B cell (primary cell): Measurements from ENCODE around the gene FMNL2. TPM values are rescaled to one million over a fixed set of nuclear protein-coding genes. Genes with fewer than 3 reads are reported as not detected.

ENCODE experiments used
- ATAC-seq: fragments of 200-7000 bp; cut with Tn5 transposase; one replicate; pipeline ENCODE4 v1.10.0; 2021; ENCODE audit warnings: low read depth, mild to moderate bottlenecking, moderate number of reproducible peaks, moderate library complexity
- CTCF ChIA-PET: fragments of 350-600 bp; sonication (Branson Sonifier 250); formaldehyde crosslinking; loops from one replicate; lab custom pipeline; 2021; ENCODE audit warnings: antibody characterized with exemption, inconsistent platforms; lab: Charles Lee
- POLR2A ChIA-PET: fragments of 350-600 bp; sonication (Branson Sonifier 250); formaldehyde crosslinking; loops from one replicate; lab custom pipeline; 2021; ENCODE audit warnings: antibody characterized with exemption; lab: Charles Lee
- DNase-seq: peaks from one replicate; pipeline ENCODE4 v3.0.0; 2013
- H2AFZ ChIP-seq: 2 replicates; pipeline ENCODE4 v1.6.1; 2012; ENCODE audit warnings: mild to moderate bottlenecking, low read depth, low read length; ENCODE audit not compliant: insufficient read depth, poor library complexity, severe bottlenecking
- H3K27ac ChIP-seq, 2 donors: 1 replicate in 1 of 2; 2 replicates in 1 of 2; pipeline ENCODE4 v1.5.1; 2012 to 2013; ENCODE audit warnings: low read length in 2 of 2, mild to moderate bottlenecking in 2 of 2, moderate library complexity in 1 of 2
- H3K27me3 ChIP-seq, 4 experiments: fragments of 200-600 bp in 1 of 4; sonication (generic) in 1 of 4; replicated peaks in 1 of 4; 1 replicate in 2 of 4; 2 replicates in 2 of 4; pipeline versions ENCODE4 v1.6.1 to v1.7.0; 2013 to 2016; ENCODE audit warnings: low read length in 3 of 4, mild to moderate bottlenecking in 2 of 4, mixed read lengths in 1 of 4, moderate library complexity in 1 of 4; ENCODE audit not compliant: insufficient read depth in 4 of 4, control insufficient read depth in 3 of 4; ENCODE audit errors: control extremely low read depth in 1 of 4
- H3K36me3 ChIP-seq, 2 experiments: replicated peaks in 1 of 2; 1 replicate in 1 of 2; 2 replicates in 1 of 2; pipeline versions ENCODE4 v1.6.1 to v1.7.1; 2013; ENCODE audit warnings: low read length in 1 of 2; ENCODE audit not compliant: insufficient read depth in 2 of 2, control insufficient read depth in 1 of 2; ENCODE audit errors: control extremely low read depth in 1 of 2, extremely low read depth in 1 of 2
- H3K4me1 ChIP-seq, 2 donors: fragments of 200-600 bp in 1 of 2; sonication (generic) in 1 of 2; 1 replicate in 1 of 2; 2 replicates in 1 of 2; pipeline versions ENCODE4 v1.5.1 to v1.6.1; 2013 to 2017; ENCODE audit warnings: low read length in 2 of 2; ENCODE audit not compliant: control insufficient read depth in 2 of 2, insufficient read depth in 2 of 2
- H3K4me2 ChIP-seq: replicated peaks from 2 replicates; pipeline ENCODE3; 2012; ENCODE audit warnings: mild to moderate bottlenecking, low read depth, low read length; ENCODE audit not compliant: poor library complexity, severe bottlenecking
- H3K4me3 ChIP-seq, 5 experiments: fragments of 200-600 bp in 1 of 5; sonication (generic) in 1 of 5; 1 replicate in 3 of 5; 2 replicates in 2 of 5; pipeline versions ENCODE4 v1.5.1 to v1.7.0; 2011 to 2016; ENCODE audit warnings: low read length in 4 of 5, mild to moderate bottlenecking in 4 of 5, low read depth in 2 of 5, control low read depth in 1 of 5, moderate library complexity in 1 of 5; ENCODE audit not compliant: insufficient read depth in 1 of 5; ENCODE audit errors: control extremely low read depth in 1 of 5, extremely low read depth in 1 of 5
- H3K79me2 ChIP-seq: fragments of 200-600 bp; sonication (generic); one replicate; pipeline ENCODE4 v1.6.0; 2016; ENCODE audit warnings: low read length; ENCODE audit not compliant: control insufficient read depth, insufficient read depth
- H3K9ac ChIP-seq: fragments of 200-600 bp; sonication (generic); 2 replicates; pipeline ENCODE4 v1.6.1; 2017; ENCODE audit warnings: mild to moderate bottlenecking, low read length, moderate library complexity
- H3K9me3 ChIP-seq, 3 donors: one replicate each; pipeline versions ENCODE4 v1.6.1 to v1.7.1; 2013; ENCODE audit warnings: low read length in 2 of 3; ENCODE audit not compliant: control insufficient read depth in 2 of 3, insufficient read depth in 1 of 3; ENCODE audit errors: control extremely low read depth in 1 of 3
- H4K20me1 ChIP-seq: 2 replicates; pipeline ENCODE4 v1.6.0; 2012; ENCODE audit warnings: mild to moderate bottlenecking, low read length; ENCODE audit not compliant: insufficient read depth, control insufficient read depth, poor library complexity, severe bottlenecking
- H3K27ac Mint-ChIP-seq: one replicate; pipeline ENCODE4 v1.8.0; 2021; ENCODE audit warnings: mixed read lengths
- H3K27me3 Mint-ChIP-seq: one replicate; pipeline ENCODE4 v1.8.0; 2021; ENCODE audit warnings: mixed read lengths
- H3K4me1 Mint-ChIP-seq: one replicate; pipeline ENCODE4 v1.8.0; 2021; ENCODE audit warnings: mixed read lengths
- H3K4me3 Mint-ChIP-seq: one replicate; pipeline ENCODE4 v1.8.0; 2021; ENCODE audit warnings: mixed read lengths
- H3K9me3 Mint-ChIP-seq: one replicate; pipeline ENCODE4 v1.8.0; 2022; ENCODE audit warnings: mixed read lengths; ENCODE audit not compliant: insufficient read depth
- CTCF ChIP-seq: fragments of 200-600 bp; IDR thresholded peaks from one replicate; pipeline ENCODE4 v1.8.0; 2022; ENCODE audit warnings: antibody characterized with exemption, mild to moderate bottlenecking
- EZH2 ChIP-seq: IDR thresholded peaks from 2 replicates; pipeline ENCODE4 v1.6.1; 2012; ENCODE audit warnings: borderline replicate concordance, low read depth, mild to moderate bottlenecking, moderate library complexity, low read length; ENCODE audit not compliant: insufficient read depth, poor library complexity, severe bottlenecking
- WGBS: methylation state at CpG from one replicate; pipeline ENCODE4 v1.1.5; 2013; ENCODE audit warnings: missing lambda C conversion rate; ENCODE audit not compliant: insufficient coverage; 5-methylcytosine and 5-hydroxymethylcytosine counted together
- intact Hi-C: fragments of 100-400 bp; cut with micrococcal nuclease; formaldehyde crosslinking; loops from one replicate; pipeline ENCODE4 v1.10.0; 2022
- polyA plus RNA-seq: library from polyadenylated mRNA; depleted of rRNA; stranded (reverse); fragments of >200 nt; gene quantifications from 2 replicates; pipeline ENCODE4 v1.2.3, GENCODE V29; 2012
- total RNA-seq, 2 donors: library from RNA; stranded (reverse); fragments of 120-200 nt in 1 of 2; gene quantifications; 1 replicate in 1 of 2; 2 replicates in 1 of 2; pipeline versions ENCODE4 v1.2.3 to v1.2.4, GENCODE V29; 2013 to 2022

FMNL2 gene
- total and polyA plus RNA-seq, 2 donors (not counting 1 experiment from before 2014, with no cell fraction given): 0.73 to 8.8 TPM

- 80% methylated on average over 1 of the region's 4 CpGs for WGBS
- no peak overlapping the region for H3K27ac ChIP-seq
- H3K79me2 ChIP-seq: no peaks in the 10 kb centered on the region
- no peaks in the 10 kb centered on the region for H4K20me1 ChIP-seq
- no peaks in the 10 kb centered on the region for H3K9me3 Mint-ChIP-seq
- H2AFZ ChIP-seq: no peak overlapping the region
- POLR2A ChIA-PET: no interaction called here
- ATAC-seq (no peak), DNase-seq (no peak)
- H3K27me3 Mint-ChIP-seq: no peaks in the 10 kb centered on the region
- H3K27ac Mint-ChIP-seq: no peak overlapping the region
- intact Hi-C loops: no loop called here
- no peaks in the 10 kb centered on the region for H3K36me3 ChIP-seq
- H3K4me3 ChIP-seq: no peak overlapping the region
- CTCF ChIA-PET: interaction anchor here (1.2 to 3.3 kb wide), 3 partner anchors 9 to 18 kb away, joined by 3 to 9 read pairs (median 4); no protein-coding TSS in a partner anchor
- no peak overlapping the region for H3K4me2 ChIP-seq
- H3K4me1 Mint-ChIP-seq: peaks cover 16% of the 10 kb centered on the region
- H3K9ac ChIP-seq: no peak overlapping the region
- H3K4me3 Mint-ChIP-seq: no peak overlapping the region
- TF ChIP-seq EZH2: no peak
- TF ChIP-seq CTCF: no peak
- H3K9me3 ChIP-seq: no peaks in the 10 kb centered on the region
- H3K27me3 ChIP-seq: no peaks in the 10 kb centered on the region
- H3K4me1 ChIP-seq: peaks cover 6 to 11% of the 10 kb centered on the region in 2 donors
These were observed 282.6 kb downstream of the FMNL2 start for GRCh38 chr2:152617456-152618192.

GRCh38 chr2:152618193-152618564, 283.2 kb downstream of the FMNL2 start:
- Histone ChIP-seq H3K4me2 (no peak overlapping the region), H3K4me3 (no peak overlapping the region), H3K79me2 (no peaks in the 10 kb centered on the region), H3K27me3 (no peaks in the 10 kb centered on the region), H3K9ac (no peak overlapping the region), H2AFZ (no peak overlapping the region), H3K4me1 (peaks cover 1 to 5% of the 10 kb centered on the region in 2 donors), H4K20me1 (no peaks in the 10 kb centered on the region), H3K27ac (no peak overlapping the region), H3K36me3 (no peaks in the 10 kb centered on the region), H3K9me3 (no peaks in the 10 kb centered on the region)
- H3K4me3 Mint-ChIP-seq: no peak overlapping the region
- no peaks in the 10 kb centered on the region for H3K9me3 Mint-ChIP-seq
- H3K4me1 Mint-ChIP-seq: peaks cover 10% of the 10 kb centered on the region
- H3K27ac Mint-ChIP-seq: no peak overlapping the region
- 100% methylated on average over 4 of the region's 5 CpGs for WGBS
- no peak for ATAC-seq
- CTCF ChIA-PET: interaction anchor here (3.3 kb wide), 1 partner anchor 9 kb away, joined by 9 read pairs; no protein-coding TSS in a partner anchor
- no peaks in the 10 kb centered on the region for H3K27me3 Mint-ChIP-seq
- intact Hi-C loops: no loop called here
- DNase-seq: no peak
- POLR2A ChIA-PET: no interaction called here
- TF ChIP-seq EZH2 (no peak), CTCF (no peak)
